ENCODE results near the gene COPS7A. TPM values are rescaled to one million over a fixed set of nuclear protein-coding genes. Genes with fewer than 3 reads are reported as not detected.

The COPS7A gene
- total RNA-seq, 1 experiment from 2014 or later: 67.8 TPM

GRCh38 chr12:6752921-6753771 is 29.3 kb downstream of the COPS7A start, which contains the start of gene MLF2:
MLF2 (minus strand) TSS chr12:6753141; CDS start chr12:6752334, 807 bp downstream.
- POLR2A ChIA-PET: interaction anchor here (0.5 to 3.3 kb wide), 21 partner anchors 8 to 219 kb away, joined by 3 to 41 read pairs (median 3); partner anchors contain the start of genes CDCA3, COPS7A, GAPDH and PTMS
- no peaks in the 10 kb centered on the region for H3K9me2 ChIP-seq (ENCODE audit: insufficient read depth)
- H3K27ac ChIP-seq (ENCODE audit: low read depth, low read length): peak within 1 kb of the TSS; percentile 92
- no peak within 1 kb of the TSS for H2AFZ ChIP-seq (ENCODE audit: low read depth, low read length, poor library complexity, severe bottlenecking)
- RAD21 ChIA-PET (ENCODE audit: low non-redundant PET in 1 of 2, low total read pairs in 2 of 2, uncharacterized antibody in 2 of 2, unreplicated experiment in 2 of 2): interaction anchor here (0.8 to 2.9 kb wide), 4 partner anchors 12 to 29 kb away, joined by 3 to 15 read pairs (median 4); partner anchors contain the start of genes COPS7A (in 1 of the 2) and PTMS (in 1 of the 2)
- H4K20me1 ChIP-seq (ENCODE audit: insufficient read depth): no peaks in the 10 kb centered on the region
- BruUV-seq (replicated peaks): TSS peak; percentile 88
- H3K4me2 ChIP-seq (ENCODE audit: low read length): peak within 1 kb of the TSS; percentile 76
- no peaks in the 10 kb centered on the region for H3K9me3 ChIP-seq (ENCODE audit: control insufficient read depth in 1 of 2, insufficient read depth in 1 of 2, low read depth in 1 of 2, low read length in 2 of 2)
- no peaks in the 10 kb centered on the region for H3K27me3 ChIP-seq (ENCODE audit: insufficient read depth, low read length)
- H3K36me3 ChIP-seq (ENCODE audit: control insufficient read depth in 1 of 2, insufficient read depth in 2 of 2, low read length in 2 of 2): peaks cover 26 to 36% of the 10 kb centered on the region in 2 experiments; a peak in 3 of 4 replicates
- peaks cover 31% of the 10 kb centered on the region for H3K79me2 ChIP-seq (ENCODE audit: insufficient read depth, low read length)
- peaks cover 14 to 32% of the 10 kb centered on the region in 2 experiments; a peak in 3 of 4 replicates for H3K4me1 ChIP-seq (ENCODE audit: control insufficient read depth in 1 of 2, insufficient read depth in 2 of 2, low read length in 2 of 2)
- intact Hi-C loops (cut with micrococcal nuclease): loop anchor here (1.0 to 5.0 kb wide), 4 partner anchors 14 to 209 kb away; partner anchors contain the start of gene PTMS
- peak within 1 kb of the TSS; percentile 99 for H3K9ac ChIP-seq (ENCODE audit: low read length)
- peak; percentile 97 for DNase-seq (ENCODE audit: low read depth, low spot score)
- CTCF ChIA-PET: interaction anchor here (0.7 to 4.6 kb wide), 26 partner anchors 8 to 184 kb away, joined by 3 to 53 read pairs (median 7); partner anchors contain the start of genes CDCA3, COPS7A, GPR162 and LAG3
- peak within 1 kb of the TSS; percentile 94 to 99 for H3K4me3 ChIP-seq (replicated peaks in 1 of 2; ENCODE audit: low read depth in 1 of 2, low read length in 2 of 2)
- peak; percentile 92 for ATAC-seq
- TF ChIP-seq POLR2A (IDR thresholded peaks at IDR 0.05; ENCODE audit: borderline replicate concordance, extremely low read depth, insufficient read depth, insufficient read length) (peak; percentile 83), TCF7L2 (IDR thresholded peaks at IDR 0.05; ENCODE audit: borderline replicate concordance, extremely low read depth, insufficient read depth, insufficient read length) (no peak), EZH2phosphoT487 (IDR thresholded peaks at IDR 0.05; ENCODE audit: borderline replicate concordance) (no peak), ZBTB33 (IDR thresholded peaks at IDR 0.05; ENCODE audit: extremely low read depth, insufficient replicate concordance, low read length) (no peak), EZH2 (IDR thresholded peaks at IDR 0.05) (no peak), EGR1 (IDR thresholded peaks at IDR 0.05; ENCODE audit: low read depth) (peak; percentile 83), SIN3A (IDR thresholded peaks at IDR 0.05; ENCODE audit: low read depth) (peak; percentile 24; the same call in 1 of the 2 replicates), YY1 (IDR thresholded peaks at IDR 0.05; ENCODE audit: extremely low read depth, insufficient replicate concordance, low read depth, low read length) (peak; percentile 24), POLR2AphosphoS5 (IDR thresholded peaks at IDR 0.05; ENCODE audit: low read depth, low read length) (peak; percentile 74), ZFX (IDR thresholded peaks at IDR 0.05) (peak; percentile 97), SP1 (IDR thresholded peaks at IDR 0.05; ENCODE audit: low read depth) (peak; percentile 44; the same call in 1 of the 2 replicates), ELF1 (IDR thresholded peaks at IDR 0.05; ENCODE audit: borderline replicate concordance, low read depth) (no peak)

Measured in HCT116 (cell line).